GM12891 (cell line): ENCODE data around the gene ELOVL4.

Experiments
- POLR2A ChIP-seq: IDR thresholded peaks from 2 replicates; pipeline ENCODE4 v1.6.1; 2011; ENCODE audit warnings: low read depth, low read length, control low read depth
- TAF1 ChIP-seq: IDR thresholded peaks from 2 replicates; pipeline ENCODE4 v1.6.1; 2011; ENCODE audit warnings: low read depth, low read length, control low read depth

DNA sequence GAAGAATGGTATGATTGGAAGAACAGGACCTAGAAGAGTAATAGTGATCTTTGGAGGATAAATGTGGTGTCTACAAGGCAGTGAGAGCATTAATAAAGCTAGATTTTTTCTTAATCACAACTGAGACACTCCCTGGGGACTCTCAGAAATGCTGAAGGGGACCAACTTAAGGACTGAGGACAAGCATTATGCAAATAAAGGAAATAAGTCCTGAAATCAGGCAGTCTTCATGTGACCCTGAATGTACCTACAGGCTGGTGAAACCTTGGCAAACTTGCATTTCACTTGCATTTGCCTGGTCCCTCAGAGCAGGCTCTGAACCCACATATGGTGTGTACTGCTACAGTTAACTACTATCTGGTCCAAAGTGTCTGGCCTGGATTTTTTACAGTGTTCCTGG lies 37.8 kb upstream of the ELOVL4 start:
- TF ChIP-seq POLR2A: no peak
- TF ChIP-seq TAF1: no peak
